RWPE2 (cell line): ENCODE data around the gene SYNE1.
"Not testable (repeated sequence)": the region's sequence is repeated elsewhere in the genome, so short reads cannot be mapped to it uniquely, and the experiment has no call there.

ENCODE experiments used
- ATAC-seq: fragments of 200-7000 bp; cut with Tn5 transposase; 3 replicates; pipeline ENCODE4 v1.9.1; 2021; ENCODE audit warnings: low read depth
- DNase-seq: peaks from one replicate; pipeline ENCODE4 v3.0.0-alpha.2; 2020; ENCODE audit warnings: low spot score
- H3K27ac ChIP-seq: fragments of 450-650 bp; 2 replicates; pipeline ENCODE4 v1.5.1; 2017; ENCODE audit warnings: mild to moderate bottlenecking; ENCODE audit not compliant: poor library complexity, severe bottlenecking
- H3K27me3 ChIP-seq: fragments of 250-450 bp; sonication (Bioruptor Pico); 2 replicates; pipeline ENCODE4 v1.5.1; 2021; ENCODE audit warnings: mild to moderate bottlenecking, moderate library complexity; ENCODE audit not compliant: insufficient read depth, poor library complexity, severe bottlenecking
- H3K36me3 ChIP-seq: fragments of 250-450 bp; sonication (Bioruptor Pico); 2 replicates; pipeline ENCODE4 v1.5.1; 2020; ENCODE audit warnings: low read depth, mild to moderate bottlenecking, moderate library complexity
- H3K4me1 ChIP-seq: fragments of 250-450 bp; sonication (Bioruptor Pico); 2 replicates; pipeline ENCODE4 v1.5.1; 2021; ENCODE audit warnings: mild to moderate bottlenecking, moderate library complexity; ENCODE audit not compliant: insufficient read depth, poor library complexity, severe bottlenecking
- H3K4me3 ChIP-seq: fragments of 250-450 bp; sonication (Bioruptor Pico); 2 replicates; pipeline ENCODE4 v1.5.1; 2021; ENCODE audit warnings: mild to moderate bottlenecking, moderate library complexity; ENCODE audit not compliant: severe bottlenecking
- H3K9me3 ChIP-seq: fragments of 250-450 bp; sonication (Bioruptor Pico); 2 replicates; pipeline ENCODE4 v1.5.1; 2021; ENCODE audit warnings: mild to moderate bottlenecking, moderate library complexity; ENCODE audit not compliant: severe bottlenecking
- TF ChIP-seq, protein P1 (sequence below): fragments of 450-650 bp; IDR thresholded peaks from one replicate; pipeline ENCODE4 v1.5.1; 2017; ENCODE audit warnings: mild to moderate bottlenecking, moderate library complexity; ENCODE audit not compliant: poor library complexity, severe bottlenecking

The SYNE1 gene

GRCh38 chr6:152572338-152573088 is 64.6 kb downstream of the SYNE1 start:
- no peaks in the 10 kb centered on the region for H3K27me3 ChIP-seq
- TF ChIP-seq, protein P1, sequence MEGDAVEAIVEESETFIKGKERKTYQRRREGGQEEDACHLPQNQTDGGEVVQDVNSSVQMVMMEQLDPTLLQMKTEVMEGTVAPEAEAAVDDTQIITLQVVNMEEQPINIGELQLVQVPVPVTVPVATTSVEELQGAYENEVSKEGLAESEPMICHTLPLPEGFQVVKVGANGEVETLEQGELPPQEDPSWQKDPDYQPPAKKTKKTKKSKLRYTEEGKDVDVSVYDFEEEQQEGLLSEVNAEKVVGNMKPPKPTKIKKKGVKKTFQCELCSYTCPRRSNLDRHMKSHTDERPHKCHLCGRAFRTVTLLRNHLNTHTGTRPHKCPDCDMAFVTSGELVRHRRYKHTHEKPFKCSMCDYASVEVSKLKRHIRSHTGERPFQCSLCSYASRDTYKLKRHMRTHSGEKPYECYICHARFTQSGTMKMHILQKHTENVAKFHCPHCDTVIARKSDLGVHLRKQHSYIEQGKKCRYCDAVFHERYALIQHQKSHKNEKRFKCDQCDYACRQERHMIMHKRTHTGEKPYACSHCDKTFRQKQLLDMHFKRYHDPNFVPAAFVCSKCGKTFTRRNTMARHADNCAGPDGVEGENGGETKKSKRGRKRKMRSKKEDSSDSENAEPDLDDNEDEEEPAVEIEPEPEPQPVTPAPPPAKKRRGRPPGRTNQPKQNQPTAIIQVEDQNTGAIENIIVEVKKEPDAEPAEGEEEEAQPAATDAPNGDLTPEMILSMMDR = no peak
- H3K4me1 ChIP-seq = peaks cover 36% of the 10 kb centered on the region
- H3K27ac ChIP-seq = no peak overlapping the region
- no peaks in the 10 kb centered on the region for H3K9me3 ChIP-seq
- H3K36me3 ChIP-seq = no peaks in the 10 kb centered on the region
- ATAC-seq (no peak), DNase-seq (no peak)
- no peak overlapping the region for H3K4me3 ChIP-seq

DNA sequence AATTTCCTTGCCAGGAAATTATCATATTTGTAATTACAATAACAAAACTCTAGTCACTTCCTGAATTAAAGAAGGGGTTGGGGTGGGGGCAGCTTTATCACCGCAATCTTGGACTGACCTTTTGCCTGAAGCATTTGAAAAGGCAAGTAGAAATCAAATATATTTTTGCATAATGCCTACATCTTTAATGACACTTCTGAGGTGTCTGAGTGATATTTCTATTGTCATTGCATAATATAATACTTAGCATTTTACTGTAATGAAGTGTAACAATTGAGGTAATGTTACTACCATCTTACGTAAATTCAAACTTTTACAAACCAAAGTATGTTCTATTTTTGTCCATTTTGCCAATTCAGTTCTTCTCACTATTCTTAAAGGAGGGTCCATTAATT is 65.2 kb downstream of the SYNE1 start:
- no peak overlapping the region for H3K27ac ChIP-seq
- DNase-seq (no peak), ATAC-seq (no peak)
- H3K36me3 ChIP-seq = no peaks in the 10 kb centered on the region
- peaks cover 36% of the 10 kb centered on the region for H3K4me1 ChIP-seq
- no peaks in the 10 kb centered on the region for H3K9me3 ChIP-seq
- no peaks in the 10 kb centered on the region for H3K27me3 ChIP-seq
- no peak overlapping the region for H3K4me3 ChIP-seq
- TF ChIP-seq, protein P1 = no peak

DNA sequence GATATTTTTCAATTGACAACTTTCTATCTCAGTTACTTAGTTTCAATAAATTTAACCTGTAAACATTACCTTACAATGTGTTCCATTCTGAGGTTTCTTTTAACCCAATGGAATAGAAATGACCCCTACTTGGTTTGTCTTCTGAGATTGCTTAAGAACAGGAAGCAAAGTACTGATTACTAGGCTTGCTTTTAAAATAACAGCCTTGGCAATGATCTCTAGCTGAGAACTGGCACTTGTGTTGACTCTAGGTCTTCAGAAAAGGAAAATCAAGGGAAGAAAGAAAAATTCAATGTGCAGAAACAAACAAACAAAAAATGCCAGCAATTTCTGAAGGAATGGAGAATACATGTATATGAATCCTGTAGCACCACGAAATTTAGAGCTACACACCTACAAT is 66.1 kb downstream of the SYNE1 start:
- H3K4me3 ChIP-seq = no peak overlapping the region
- DNase-seq (no peak), ATAC-seq (no peak)
- no peak overlapping the region for H3K27ac ChIP-seq
- peaks cover 27% of the 10 kb centered on the region for H3K4me1 ChIP-seq
- no peaks in the 10 kb centered on the region for H3K9me3 ChIP-seq
- H3K27me3 ChIP-seq = no peaks in the 10 kb centered on the region
- H3K36me3 ChIP-seq = no peaks in the 10 kb centered on the region
- TF ChIP-seq, protein P1 = no peak

GRCh38 chr6:152566103-152566875 is 70.9 kb downstream of the SYNE1 start:
- Histone ChIP-seq H3K4me1 (no peaks in the 10 kb centered on the region), H3K4me3 (no peak overlapping the region), H3K9me3 (no peaks in the 10 kb centered on the region), H3K27ac (no peak overlapping the region), H3K27me3 (no peaks in the 10 kb centered on the region), H3K36me3 (no peaks in the 10 kb centered on the region)
- TF ChIP-seq, protein P1 = no peak
- no peak for ATAC-seq
- no peak for DNase-seq

DNA sequence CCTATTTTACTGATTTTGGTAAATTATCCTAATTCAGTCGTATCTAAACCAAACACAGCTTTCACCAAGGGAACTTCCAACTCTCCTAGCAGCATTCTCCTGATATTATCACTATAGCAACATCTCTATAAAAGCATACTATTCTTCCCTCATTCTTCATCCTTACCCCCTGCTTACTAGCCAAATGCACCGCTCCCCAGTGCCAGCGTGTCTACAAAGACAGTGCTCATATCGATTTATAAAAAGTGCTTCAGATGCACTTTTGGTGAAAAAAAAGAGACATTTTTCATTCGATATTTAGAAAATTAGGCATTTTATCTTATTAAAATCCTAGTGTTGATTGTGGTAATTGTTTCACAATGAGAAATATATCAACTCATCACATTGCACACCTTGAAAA is 74.0 kb downstream of the SYNE1 start:
- no peaks in the 10 kb centered on the region for H3K9me3 ChIP-seq
- no peak overlapping the region for H3K27ac ChIP-seq
- no peak for DNase-seq
- no peak overlapping the region for H3K4me3 ChIP-seq
- H3K27me3 ChIP-seq = no peaks in the 10 kb centered on the region
- no peak for ATAC-seq
- no peaks in the 10 kb centered on the region for H3K4me1 ChIP-seq
- TF ChIP-seq, protein P1 = no peak
- H3K36me3 ChIP-seq = no peaks in the 10 kb centered on the region

DNA sequence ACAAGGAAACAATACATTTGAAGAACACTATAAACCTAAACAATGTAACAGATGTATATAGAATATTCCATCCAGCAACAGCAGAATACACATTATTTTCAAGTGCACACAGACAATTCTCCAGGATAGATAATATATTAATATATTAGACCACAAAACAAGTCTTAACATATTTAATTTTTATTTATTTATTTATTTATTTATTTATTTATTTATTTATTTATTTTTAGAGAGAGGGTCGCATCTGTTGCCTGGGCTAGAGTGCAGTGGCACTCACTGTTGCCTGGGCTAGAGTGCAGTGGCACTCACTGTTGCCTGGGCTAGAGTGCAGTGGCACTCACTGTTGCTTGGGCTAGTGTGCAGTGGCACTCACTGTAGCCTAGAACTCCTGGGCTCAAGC is 78.4 kb downstream of the SYNE1 start:
- H3K27me3 ChIP-seq, H3K27ac ChIP-seq, H3K4me1 ChIP-seq, ATAC-seq, H3K36me3 ChIP-seq, H3K4me3 ChIP-seq, DNase-seq, H3K9me3 ChIP-seq: not testable (repeated sequence)
